Tibial nerve (tissue), 4 donors: ENCODE results near the gene ANKRD31.

Source experiments
- EP300 ChIP-seq, 2 donors: sonication (generic); formaldehyde crosslinking; IDR thresholded peaks; one replicate each; pipeline ENCODE4 v1.6.1; 2017; ENCODE audit warnings: antibody characterized with exemption in 2 of 2, mild to moderate bottlenecking in 1 of 2
- POLR2A ChIP-seq, 2 donors: fragments of 450-650 bp; IDR thresholded peaks; one replicate each; pipeline ENCODE4 v1.6.1; 2017; ENCODE audit warnings: antibody characterized with exemption in 2 of 2, mild to moderate bottlenecking in 2 of 2, moderate library complexity in 2 of 2
- TF ChIP-seq, protein P1 (sequence below), 5 experiments: fragments of 200-600 bp in 3 of 5; fragments of 450-650 bp in 2 of 5; sonication (generic) in 3 of 5; IDR thresholded peaks; one replicate each; pipeline ENCODE4 v1.5.1; 2016 to 2019; ENCODE audit warnings: antibody characterized with exemption in 5 of 5, mild to moderate bottlenecking in 3 of 5, moderate library complexity in 2 of 5

DNA sequence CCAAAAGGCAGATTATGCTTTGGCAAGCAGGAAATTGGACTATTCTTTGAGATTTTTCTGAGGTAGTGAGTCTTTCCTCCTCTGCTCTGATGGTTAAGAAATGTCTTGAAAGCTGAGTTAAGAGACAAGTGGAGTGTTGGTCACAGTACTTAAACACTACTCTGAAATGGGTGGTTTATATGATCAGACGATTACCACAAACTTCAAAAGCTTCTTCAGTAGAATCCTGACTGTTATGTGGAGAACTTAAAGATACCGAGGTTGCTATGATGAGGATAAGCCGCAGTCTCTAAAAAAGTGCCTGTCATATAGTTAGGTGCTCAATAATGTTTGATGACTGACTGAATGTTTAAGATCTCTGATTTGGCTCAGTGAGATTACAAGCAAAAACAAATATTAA is 208.6 kb downstream of the ANKRD31 start:
- no peak for TF ChIP-seq POLR2A (IDR thresholded peaks at IDR 0.05)
- TF ChIP-seq, protein P1, sequence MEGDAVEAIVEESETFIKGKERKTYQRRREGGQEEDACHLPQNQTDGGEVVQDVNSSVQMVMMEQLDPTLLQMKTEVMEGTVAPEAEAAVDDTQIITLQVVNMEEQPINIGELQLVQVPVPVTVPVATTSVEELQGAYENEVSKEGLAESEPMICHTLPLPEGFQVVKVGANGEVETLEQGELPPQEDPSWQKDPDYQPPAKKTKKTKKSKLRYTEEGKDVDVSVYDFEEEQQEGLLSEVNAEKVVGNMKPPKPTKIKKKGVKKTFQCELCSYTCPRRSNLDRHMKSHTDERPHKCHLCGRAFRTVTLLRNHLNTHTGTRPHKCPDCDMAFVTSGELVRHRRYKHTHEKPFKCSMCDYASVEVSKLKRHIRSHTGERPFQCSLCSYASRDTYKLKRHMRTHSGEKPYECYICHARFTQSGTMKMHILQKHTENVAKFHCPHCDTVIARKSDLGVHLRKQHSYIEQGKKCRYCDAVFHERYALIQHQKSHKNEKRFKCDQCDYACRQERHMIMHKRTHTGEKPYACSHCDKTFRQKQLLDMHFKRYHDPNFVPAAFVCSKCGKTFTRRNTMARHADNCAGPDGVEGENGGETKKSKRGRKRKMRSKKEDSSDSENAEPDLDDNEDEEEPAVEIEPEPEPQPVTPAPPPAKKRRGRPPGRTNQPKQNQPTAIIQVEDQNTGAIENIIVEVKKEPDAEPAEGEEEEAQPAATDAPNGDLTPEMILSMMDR (IDR thresholded peaks at IDR 0.05) = no peak
- no peak for TF ChIP-seq EP300 (IDR thresholded peaks at IDR 0.05)
